ENCODE results near the gene TMEM184C. TPM values are rescaled to one million over a fixed set of nuclear protein-coding genes. Genes with fewer than 3 reads are reported as not detected.

Gene TMEM184C
- total and polyA plus RNA-seq, 5 experiments from 2014 or later = 12.6 to 27.9 (median 21.8) TPM

GRCh38 chr4:147610686-147611085, 6.5 kb upstream of the TMEM184C start:
- Mint-ChIP-seq H3K27me3 (peaks cover 0 to 25% (median 5%) of the 10 kb centered on the region in 5 donors), H3K27ac (no peak overlapping the region), H3K9me3 (no peaks in the 10 kb centered on the region), H3K36me3 (peaks cover 0 to 6% (median 0%) of the 10 kb centered on the region in 3 donors), H3K4me3 (no peak overlapping the region), H3K4me1 (no peaks in the 10 kb centered on the region)
- no peak for ATAC-seq
- DNase-seq = no peak
- POLR2A ChIA-PET = no interaction called here

- Mint-ChIP-seq H3K4me3 (peak overlapping the region; percentile 92 to 99 (median 96)), H3K9me3 (no peaks in the 10 kb centered on the region), H3K27me3 (peaks cover 0 to 12% (median 0%) of the 10 kb centered on the region in 5 donors), H3K36me3 (peaks cover 3 to 20% (median 6%) of the 10 kb centered on the region in 3 donors), H3K27ac (peak overlapping the region; percentile 95 to 99 (median 98)), H3K4me1 (peaks cover 22 to 49% (median 34%) of the 10 kb centered on the region in 4 donors)
- DNase-seq (no peak), ATAC-seq (peak; percentile 2 to 3)
- POLR2A ChIA-PET = interaction anchor here (0.7 to 3.3 kb wide), 6 partner anchors 10 to 826 kb away, joined by 3 to 54 read pairs (median 10); partner anchors contain the start of genes ARHGAP10, NR3C2 and PRMT9
Measured at GRCh38 chr4:147616849-147617172, 386 bp upstream of the TMEM184C start.

- DNase-seq (peak in 1 of 10 donors; percentile 9), ATAC-seq (no peak)
- POLR2A ChIA-PET = interaction anchor here (0.6 to 3.3 kb wide), 9 partner anchors 9 to 825 kb away, joined by 3 to 54 read pairs (median 4); partner anchors contain the start of genes ARHGAP10, NR3C2 and PRMT9
- peaks cover 26 to 57% (median 38%) of the 10 kb centered on the region in 4 donors for H3K4me1 Mint-ChIP-seq
- H3K27me3 Mint-ChIP-seq = peaks cover 0 to 9% (median 0%) of the 10 kb centered on the region in 5 donors
- no peaks in the 10 kb centered on the region for H3K9me3 Mint-ChIP-seq
- peak overlapping the region; percentile 95 to 99 (median 98) for H3K27ac Mint-ChIP-seq
- H3K4me3 Mint-ChIP-seq = peak overlapping the region; percentile 92 to 99 (median 96)
- peaks cover 6 to 28% (median 6%) of the 10 kb centered on the region in 3 donors for H3K36me3 Mint-ChIP-seq
Measured at GRCh38 chr4:147617841-147618691, 869 bp downstream of the TMEM184C start.

GRCh38 chr4:147620315-147620714, 3.1 kb downstream of the TMEM184C start:
- DNase-seq = no peak
- POLR2A ChIA-PET = no interaction called here
- Mint-ChIP-seq H3K27ac (peak overlapping the region in 6 of 10 donors; percentile 1 to 57 (median 12)), H3K36me3 (peaks cover 6 to 47% (median 14%) of the 10 kb centered on the region in 3 donors), H3K4me3 (peak overlapping the region; percentile 27 to 97 (median 74)), H3K27me3 (peaks cover 0 to 2% (median 0%) of the 10 kb centered on the region in 5 donors), H3K4me1 (peaks cover 26 to 57% (median 39%) of the 10 kb centered on the region in 4 donors), H3K9me3 (no peaks in the 10 kb centered on the region)
- no peak for ATAC-seq

GRCh38 chr4:147625733-147626132, 8.5 kb downstream of the TMEM184C start:
- Mint-ChIP-seq H3K4me1 (peaks cover 11 to 27% (median 14%) of the 10 kb centered on the region in 4 donors), H3K36me3 (peaks cover 10 to 82% (median 34%) of the 10 kb centered on the region in 3 donors), H3K9me3 (no peaks in the 10 kb centered on the region), H3K4me3 (no peak overlapping the region), H3K27ac (peak overlapping the region in 1 of 10 donors; percentile 33), H3K27me3 (no peaks in the 10 kb centered on the region)
- DNase-seq (no peak), ATAC-seq (no peak)
- POLR2A ChIA-PET = no interaction called here

- Mint-ChIP-seq H3K4me3 (no peak overlapping the region), H3K27me3 (no peaks in the 10 kb centered on the region), H3K4me1 (peaks cover 6 to 18% (median 7%) of the 10 kb centered on the region in 4 donors), H3K9me3 (no peaks in the 10 kb centered on the region), H3K27ac (peak overlapping the region in 3 of 10 donors; percentile 22 to 76 (median 56)), H3K36me3 (peaks cover 10 to 85% (median 36%) of the 10 kb centered on the region in 3 donors)
- POLR2A ChIA-PET = interaction anchor here (1.7 kb wide), 1 partner anchor 10 kb away, joined by 9 read pairs; the partner anchor contains the start of gene TMEM184C
- no peak for ATAC-seq
- no peak for DNase-seq
Measured at GRCh38 chr4:147626903-147627302, 9.7 kb downstream of the TMEM184C start.

GRCh38 chr4:147628415-147628814, 11.2 kb downstream of the TMEM184C start:
- Mint-ChIP-seq H3K4me1 (peaks cover 0 to 11% (median 4%) of the 10 kb centered on the region in 4 donors), H3K27ac (peak overlapping the region in 2 of 10 donors; percentile 30 to 42), H3K4me3 (no peak overlapping the region), H3K27me3 (no peaks in the 10 kb centered on the region), H3K9me3 (no peaks in the 10 kb centered on the region), H3K36me3 (peaks cover 10 to 91% (median 37%) of the 10 kb centered on the region in 3 donors)
- DNase-seq (no peak), ATAC-seq (no peak)
- POLR2A ChIA-PET = no interaction called here

- Mint-ChIP-seq H3K27ac (no peak overlapping the region), H3K9me3 (no peaks in the 10 kb centered on the region), H3K4me1 (peaks cover 0 to 9% (median 4%) of the 10 kb centered on the region in 4 donors), H3K4me3 (no peak overlapping the region), H3K36me3 (peaks cover 10 to 93% (median 46%) of the 10 kb centered on the region in 3 donors), H3K27me3 (no peaks in the 10 kb centered on the region)
- POLR2A ChIA-PET = interaction anchor here (1.1 kb wide), 1 partner anchor 12 kb away, joined by 3 read pairs; no protein-coding TSS in a partner anchor
- ATAC-seq = no peak
- DNase-seq = no peak
Measured at GRCh38 chr4:147629783-147630730, 12.9 kb downstream of the TMEM184C start.

- Mint-ChIP-seq H3K9me3 (peaks cover 0 to 11% (median 0%) of the 10 kb centered on the region in 9 donors), H3K27me3 (no peaks in the 10 kb centered on the region), H3K4me3 (no peak overlapping the region), H3K36me3 (peaks cover 19 to 93% (median 53%) of the 10 kb centered on the region in 3 donors), H3K4me1 (peaks cover 0 to 4% (median 0%) of the 10 kb centered on the region in 4 donors), H3K27ac (peak overlapping the region in 4 of 10 donors; percentile 13 to 72 (median 54))
- DNase-seq (no peak), ATAC-seq (no peak)
- POLR2A ChIA-PET = interaction anchor here (0.7 kb wide), 1 partner anchor 15 kb away, joined by 3 read pairs; no protein-coding TSS in a partner anchor
Measured at GRCh38 chr4:147633113-147633512, 15.9 kb downstream of the TMEM184C start.

- Mint-ChIP-seq H3K36me3 (peaks cover 19 to 92% (median 53%) of the 10 kb centered on the region in 3 donors), H3K27me3 (no peaks in the 10 kb centered on the region), H3K27ac (peak overlapping the region in 1 of 10 donors; percentile 51), H3K4me3 (no peak overlapping the region), H3K9me3 (peaks cover 0 to 11% (median 0%) of the 10 kb centered on the region in 9 donors), H3K4me1 (peaks cover 0 to 6% (median 0%) of the 10 kb centered on the region in 4 donors)
- POLR2A ChIA-PET = interaction anchor here (0.7 kb wide), 1 partner anchor 16 kb away, joined by 3 read pairs; no protein-coding TSS in a partner anchor
- ATAC-seq (no peak), DNase-seq (no peak)
Measured at GRCh38 chr4:147633643-147634042, 16.4 kb downstream of the TMEM184C start.

- peaks cover 0 to 15% (median 2%) of the 10 kb centered on the region in 9 donors for H3K9me3 Mint-ChIP-seq
- H3K27me3 Mint-ChIP-seq = no peaks in the 10 kb centered on the region
- peaks cover 19 to 89% (median 54%) of the 10 kb centered on the region in 3 donors for H3K36me3 Mint-ChIP-seq
- DNase-seq = no peak
- POLR2A ChIA-PET = no interaction called here
- H3K27ac Mint-ChIP-seq = no peak overlapping the region
- H3K4me1 Mint-ChIP-seq = peaks cover 9 to 17% (median 13%) of the 10 kb centered on the region in 4 donors
- no peak overlapping the region for H3K4me3 Mint-ChIP-seq
- ATAC-seq = no peak
Measured at GRCh38 chr4:147635348-147635747, 18.2 kb downstream of the TMEM184C start.

- H3K4me1 Mint-ChIP-seq = peaks cover 11 to 28% (median 19%) of the 10 kb centered on the region in 4 donors
- peak overlapping the region in 6 of 10 donors; percentile 9 to 70 (median 40) for H3K27ac Mint-ChIP-seq
- POLR2A ChIA-PET = no interaction called here
- ATAC-seq (no peak), DNase-seq (no peak)
- H3K9me3 Mint-ChIP-seq = peaks cover 0 to 23% (median 2%) of the 10 kb centered on the region in 9 donors
- no peaks in the 10 kb centered on the region for H3K27me3 Mint-ChIP-seq
- peaks cover 27 to 86% (median 62%) of the 10 kb centered on the region in 3 donors for H3K36me3 Mint-ChIP-seq
- H3K4me3 Mint-ChIP-seq = no peak overlapping the region
Measured at GRCh38 chr4:147638365-147638764, 21.2 kb downstream of the TMEM184C start.
